A673 (cell line): ENCODE data around the gene RSBN1. TPM values are rescaled to one million over a fixed set of nuclear protein-coding genes. Genes with fewer than 3 reads are reported as not detected.
A peak's percentile ranks its signal among the peaks of the same experiment; 100 is the strongest.

Experiments used
- BruUV-seq: library from RNA; stranded (reverse); fragments of 400-500 nt; replicated peaks from 2 replicates; lab custom pipeline; 2021; lab: Mats Ljungman, UMichigan
- CTCF ChIA-PET: fragments of 300-600 bp; sonication (Branson Sonifier 250); formaldehyde crosslinking; loops from one replicate; lab custom pipeline; 2022; ENCODE audit warnings: antibody characterized with exemption; lab: Charles Lee
- POLR2A ChIA-PET: fragments of 300-600 bp; sonication (Branson Sonifier 250); formaldehyde crosslinking; loops from one replicate; lab custom pipeline; 2022; ENCODE audit warnings: antibody characterized with exemption; ENCODE audit not compliant: low non-redundant PET; lab: Charles Lee
- DNase-seq: peaks from one replicate; pipeline ENCODE4 v3.0.0-alpha.2; 2015; ENCODE audit warnings: low spot score
- H3K27ac ChIP-seq: fragments of 200-600 bp; sonication (generic); 2 replicates; pipeline ENCODE4 v1.5.1; 2016; ENCODE audit warnings: mixed run types, low read depth, mild to moderate bottlenecking, mixed read lengths, antibody characterized with exemption, low read length; ENCODE audit not compliant: poor library complexity, severe bottlenecking
- H3K27me3 ChIP-seq: fragments of 200-600 bp; sonication (generic); replicated peaks from 2 replicates; pipeline ENCODE4 v1.6.1; 2017; ENCODE audit warnings: mixed run types, low read depth, mild to moderate bottlenecking, mixed read lengths, antibody characterized with exemption, low read length; ENCODE audit not compliant: insufficient read depth, poor library complexity
- H3K36me3 ChIP-seq: fragments of 200-600 bp; sonication (generic); 2 replicates; pipeline ENCODE4 v1.6.1; 2016; ENCODE audit warnings: mixed run types, mild to moderate bottlenecking, mixed read lengths, antibody characterized with exemption, low read length; ENCODE audit not compliant: insufficient read depth, poor library complexity, severe bottlenecking
- H3K4me1 ChIP-seq: fragments of 200-600 bp; sonication (generic); 2 replicates; pipeline ENCODE4 v1.6.1; 2017; ENCODE audit warnings: mixed run types, mild to moderate bottlenecking, mixed read lengths, antibody characterized with exemption, low read length; ENCODE audit not compliant: insufficient read depth, poor library complexity, severe bottlenecking
- H3K4me3 ChIP-seq: fragments of 200-600 bp; sonication (generic); 2 replicates; pipeline ENCODE4 v1.5.1; 2016; ENCODE audit warnings: low read depth, mixed run types, mild to moderate bottlenecking, mixed read lengths, low read length; ENCODE audit not compliant: poor library complexity, severe bottlenecking
- H3K9me3 ChIP-seq: fragments of 200-600 bp; sonication (generic); 2 replicates; pipeline ENCODE4 v1.6.1; 2016; ENCODE audit warnings: mixed run types, low read depth, mild to moderate bottlenecking, mixed read lengths, antibody characterized with exemption, low read length; ENCODE audit not compliant: poor library complexity, severe bottlenecking
- EZH2 ChIP-seq: fragments of 200-600 bp; sonication (generic); IDR thresholded peaks from 2 replicates; pipeline ENCODE4 v1.6.1; 2017; ENCODE audit warnings: borderline replicate concordance, low read depth, mild to moderate bottlenecking, mixed read lengths, antibody characterized with exemption, low read length; ENCODE audit not compliant: poor library complexity, severe bottlenecking
- intact Hi-C: fragments of 100-400 bp; cut with micrococcal nuclease; formaldehyde crosslinking; loops from one replicate; pipeline ENCODE4 v1.10.0; 2022; ENCODE audit not compliant: unreplicated experiment
- total RNA-seq: library from RNA; stranded (reverse); gene quantifications from 2 replicates; pipeline ENCODE4 v1.2.3, GENCODE V29; 2021
- TF ChIP-seq, protein P1 (sequence below): fragments of 300-800, 200-600 bp; sonication (generic); conservative IDR thresholded peaks from 2 replicates; pipeline ENCODE4 v1.5.1; 2017; ENCODE audit warnings: low read depth, mild to moderate bottlenecking, antibody characterized with exemption, low read length, moderate library complexity, mixed read lengths

Gene RSBN1
- total RNA-seq, 1 experiment from 2014 or later: 18.3 TPM

DNA sequence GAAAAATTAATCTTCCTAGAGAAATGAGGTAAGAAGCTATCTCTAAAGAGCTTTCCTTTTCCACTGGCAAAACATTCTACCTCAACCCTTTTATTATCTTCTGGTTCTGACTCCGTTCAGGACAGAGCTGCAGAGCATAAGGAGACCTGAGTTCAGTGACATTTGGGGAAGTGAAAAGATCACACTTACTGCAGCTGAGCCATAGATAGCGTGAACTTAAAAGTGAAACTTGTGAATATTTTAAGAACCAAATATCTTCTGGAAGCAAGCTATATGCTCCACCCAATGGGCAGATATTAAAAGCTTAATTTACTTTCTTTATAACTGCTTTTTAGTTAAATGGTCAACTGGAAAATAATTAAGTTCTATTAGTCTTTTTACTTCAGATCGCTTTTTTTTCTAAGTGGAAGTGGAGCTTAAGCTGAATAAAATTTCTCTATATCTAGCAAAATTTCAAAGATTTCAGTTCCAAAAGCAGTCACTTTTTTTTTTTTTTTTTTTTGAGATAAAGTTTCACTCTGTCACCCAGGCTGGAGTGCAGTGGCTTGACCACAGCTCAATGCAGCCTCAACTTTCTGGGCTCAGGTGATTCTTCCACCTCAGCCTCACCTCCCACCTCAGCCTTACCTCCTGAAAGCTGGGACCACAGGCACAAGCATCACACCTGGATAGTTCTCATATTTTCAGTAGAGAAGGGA is 47.4 kb upstream of the RSBN1 start:
- no TSS peak for BruUV-seq
- intact Hi-C loops: no loop called here
- DNase-seq: no peak
- H3K9me3 ChIP-seq: no peaks in the 10 kb centered on the region
- no peak for TF ChIP-seq EZH2
- TF ChIP-seq, protein P1, sequence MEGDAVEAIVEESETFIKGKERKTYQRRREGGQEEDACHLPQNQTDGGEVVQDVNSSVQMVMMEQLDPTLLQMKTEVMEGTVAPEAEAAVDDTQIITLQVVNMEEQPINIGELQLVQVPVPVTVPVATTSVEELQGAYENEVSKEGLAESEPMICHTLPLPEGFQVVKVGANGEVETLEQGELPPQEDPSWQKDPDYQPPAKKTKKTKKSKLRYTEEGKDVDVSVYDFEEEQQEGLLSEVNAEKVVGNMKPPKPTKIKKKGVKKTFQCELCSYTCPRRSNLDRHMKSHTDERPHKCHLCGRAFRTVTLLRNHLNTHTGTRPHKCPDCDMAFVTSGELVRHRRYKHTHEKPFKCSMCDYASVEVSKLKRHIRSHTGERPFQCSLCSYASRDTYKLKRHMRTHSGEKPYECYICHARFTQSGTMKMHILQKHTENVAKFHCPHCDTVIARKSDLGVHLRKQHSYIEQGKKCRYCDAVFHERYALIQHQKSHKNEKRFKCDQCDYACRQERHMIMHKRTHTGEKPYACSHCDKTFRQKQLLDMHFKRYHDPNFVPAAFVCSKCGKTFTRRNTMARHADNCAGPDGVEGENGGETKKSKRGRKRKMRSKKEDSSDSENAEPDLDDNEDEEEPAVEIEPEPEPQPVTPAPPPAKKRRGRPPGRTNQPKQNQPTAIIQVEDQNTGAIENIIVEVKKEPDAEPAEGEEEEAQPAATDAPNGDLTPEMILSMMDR: no peak
- peak overlapping the region; percentile 53 for H3K27ac ChIP-seq
- POLR2A ChIA-PET: no interaction called here
- H3K27me3 ChIP-seq: no peaks in the 10 kb centered on the region
- peaks cover 27% of the 10 kb centered on the region for H3K4me1 ChIP-seq
- H3K36me3 ChIP-seq: no peaks in the 10 kb centered on the region
- no peak overlapping the region for H3K4me3 ChIP-seq
- CTCF ChIA-PET: no interaction called here

DNA sequence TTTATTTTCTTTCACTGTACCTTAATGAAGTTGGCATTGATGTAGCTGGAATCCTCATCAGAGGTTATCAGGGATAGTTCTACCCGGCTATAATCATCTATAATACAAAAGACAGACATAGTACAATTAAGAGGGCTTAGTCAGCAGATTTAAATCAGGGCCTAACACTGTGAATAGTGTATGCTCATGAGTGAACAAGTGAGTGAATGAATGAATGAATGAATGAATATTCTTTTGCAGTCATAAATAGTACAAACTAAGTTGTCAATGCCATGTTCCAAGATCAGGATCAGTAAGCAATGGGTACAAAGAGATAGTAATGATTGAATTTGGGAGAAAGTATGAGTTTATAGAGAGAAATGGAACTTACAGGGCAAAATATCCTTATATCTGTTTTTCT is 46.7 kb upstream of the RSBN1 start:
- Histone ChIP-seq H3K4me1 (peaks cover 27% of the 10 kb centered on the region), H3K9me3 (no peaks in the 10 kb centered on the region), H3K4me3 (no peak overlapping the region), H3K27ac (peak overlapping the region; percentile 53), H3K27me3 (no peaks in the 10 kb centered on the region), H3K36me3 (no peaks in the 10 kb centered on the region)
- TF ChIP-seq, protein P1: no peak
- no peak for TF ChIP-seq EZH2
- ChIA-PET CTCF (no interaction called here), POLR2A (no interaction called here)
- no TSS peak for BruUV-seq
- intact Hi-C loops: no loop called here
- DNase-seq: no peak

DNA sequence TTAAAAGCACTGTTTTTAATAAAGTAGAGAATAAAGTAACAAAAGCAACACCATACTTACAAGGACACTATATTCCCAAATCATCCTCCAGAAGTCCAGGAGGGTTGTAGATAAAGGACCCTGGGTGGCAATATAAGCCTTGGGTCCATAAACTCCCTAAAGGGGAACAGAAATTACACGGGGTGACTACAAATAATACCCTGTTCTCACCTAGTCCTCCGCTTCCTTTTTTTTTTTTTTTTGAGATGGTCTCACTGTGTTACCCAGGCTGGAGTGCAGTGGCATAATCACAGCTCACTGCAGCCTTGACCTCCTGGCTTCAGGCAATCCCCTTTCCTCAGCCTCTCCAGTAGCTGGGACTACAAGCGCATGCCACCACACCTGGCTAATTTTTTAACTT is 46.1 kb upstream of the RSBN1 start:
- no peaks in the 10 kb centered on the region for H3K36me3 ChIP-seq
- no peak overlapping the region for H3K4me3 ChIP-seq
- DNase-seq: no peak
- no peak overlapping the region for H3K27ac ChIP-seq
- peaks cover 27% of the 10 kb centered on the region for H3K4me1 ChIP-seq
- H3K27me3 ChIP-seq: no peaks in the 10 kb centered on the region
- ChIA-PET POLR2A (no interaction called here), CTCF (no interaction called here)
- no TSS peak for BruUV-seq
- no peak for TF ChIP-seq EZH2
- TF ChIP-seq, protein P1: no peak
- no peaks in the 10 kb centered on the region for H3K9me3 ChIP-seq
- intact Hi-C loops: no loop called here
